Esophagus squamous epithelium (tissue), 5 donors: ENCODE measurements around the gene ARHGAP26. TPM values are rescaled to one million over a fixed set of nuclear protein-coding genes. Genes with fewer than 3 reads are reported as not detected.
A peak's percentile ranks its signal among the peaks of the same experiment; 100 is the strongest.

Experiments
- DNase-seq: peaks from one replicate; lab custom pipeline; 2025; lab: John Stamatoyannopoulos, UW
- H3K27ac ChIP-seq, 4 donors: fragments of 200-600 bp; sonication (generic); one replicate each; pipeline ENCODE4 v1.5.1; 2016 to 2019; ENCODE audit warnings: mild to moderate bottlenecking in 1 of 4
- H3K27me3 ChIP-seq, 4 donors: fragments of 200-600 bp; sonication (generic); 1 replicate in 3 of 4; 2 replicates in 1 of 4; pipeline versions ENCODE4 v1.5.1 to v1.6.0; 2017 to 2021; ENCODE audit warnings: antibody characterized with exemption in 1 of 4
- H3K36me3 ChIP-seq, 3 donors: fragments of 200-600 bp; sonication (generic); one replicate each; pipeline ENCODE4 v1.5.1; 2016 to 2019
- H3K4me1 ChIP-seq, 3 donors: fragments of 200-600 bp; sonication (generic); one replicate each; pipeline ENCODE4 v1.5.1; 2017 to 2019
- H3K4me3 ChIP-seq, 4 donors: fragments of 200-600 bp; sonication (generic); 1 replicate in 3 of 4; 2 replicates in 1 of 4; pipeline ENCODE4 v1.5.1; 2016 to 2019; ENCODE audit warnings: mild to moderate bottlenecking in 2 of 4, moderate library complexity in 1 of 4
- H3K9me3 ChIP-seq, 3 donors: fragments of 200-600 bp; sonication (generic); one replicate each; pipeline ENCODE4 v1.5.1; 2016 to 2019
- CTCF ChIP-seq, 6 experiments: fragments of 450-650 bp in 4 of 6; fragments of 200-600 bp in 2 of 6; sonication (generic) in 2 of 6; IDR thresholded peaks; one replicate each; pipeline ENCODE4 v1.5.1; 2016 to 2019; ENCODE audit warnings: antibody characterized with exemption in 6 of 6, mild to moderate bottlenecking in 4 of 6, moderate library complexity in 4 of 6
- POLR2A ChIP-seq, 4 donors: fragments of 450-650 bp; IDR thresholded peaks; one replicate each; pipeline ENCODE4 v1.6.1; 2017; ENCODE audit warnings: antibody characterized with exemption in 4 of 4, mild to moderate bottlenecking in 4 of 4, moderate library complexity in 3 of 4
- WGBS, 2 donors: methylation state at CpG; one replicate each; pipeline ENCODE4 v1.1.5; 2018; 5-methylcytosine and 5-hydroxymethylcytosine counted together
- intact Hi-C: fragments of 100-400 bp; cut with DNase I; formaldehyde crosslinking; loops from one replicate; pipeline ENCODE4 v1.15.0; 2022
- total RNA-seq, 4 donors: library from RNA; depleted of rRNA; stranded (reverse); fragments of >200 nt; gene quantifications; one replicate each; pipeline ENCODE4 v1.1.0, GENCODE V29; 2016
- donor health status: DM: yes; HTN: yes; CAD: no.

Gene ARHGAP26
- total RNA-seq, 4 donors from 2014 or later = 4.4 to 18.7 (median 15.4) TPM

- intact Hi-C loops = no loop called here
- H3K4me1 ChIP-seq = peaks cover 0 to 12% (median 2%) of the 10 kb centered on the region in 3 donors
- no peaks in the 10 kb centered on the region for H3K9me3 ChIP-seq
- 68 to 82% methylated on average over 2 of the region's 2 CpGs for WGBS, 2 donors
- no peak overlapping the region for H3K4me3 ChIP-seq
- no peak for DNase-seq
- no peak overlapping the region for H3K27ac ChIP-seq
- H3K27me3 ChIP-seq = no peaks in the 10 kb centered on the region
- TF ChIP-seq POLR2A (IDR thresholded peaks at IDR 0.05) = no peak
- TF ChIP-seq CTCF (IDR thresholded peaks at IDR 0.05) = no peak
- no peaks in the 10 kb centered on the region for H3K36me3 ChIP-seq
Measured at GRCh38 chr5:142794537-142794936, 24.4 kb downstream of the ARHGAP26 start.

GRCh38 chr5:142795251-142795650, 25.1 kb downstream of the ARHGAP26 start:
- Histone ChIP-seq H3K9me3 (no peaks in the 10 kb centered on the region), H3K36me3 (no peaks in the 10 kb centered on the region), H3K27ac (peak overlapping the region in 2 of 4 donors; percentile 29 to 36), H3K4me1 (peaks cover 0 to 12% (median 2%) of the 10 kb centered on the region in 3 donors), H3K4me3 (no peak overlapping the region), H3K27me3 (no peaks in the 10 kb centered on the region)
- intact Hi-C loops = no loop called here
- TF ChIP-seq CTCF (IDR thresholded peaks at IDR 0.05) (no peak), POLR2A (IDR thresholded peaks at IDR 0.05) (no peak)
- 73 to 81% methylated on average over 3 of the region's 3 CpGs for WGBS, 2 donors
- no peak for DNase-seq

GRCh38 chr5:142796492-142797109, 26.4 kb downstream of the ARHGAP26 start:
- no peak for TF ChIP-seq POLR2A (IDR thresholded peaks at IDR 0.05)
- no peak for TF ChIP-seq CTCF (IDR thresholded peaks at IDR 0.05)
- H3K4me1 ChIP-seq = peaks cover 0 to 18% (median 2%) of the 10 kb centered on the region in 3 donors
- no peaks in the 10 kb centered on the region for H3K9me3 ChIP-seq
- intact Hi-C loops = no loop called here
- H3K4me3 ChIP-seq = no peak overlapping the region
- H3K27me3 ChIP-seq = no peaks in the 10 kb centered on the region
- H3K27ac ChIP-seq = no peak overlapping the region
- WGBS, 2 donors = 72 to 84% methylated on average over 4 of the region's 4 CpGs
- no peaks in the 10 kb centered on the region for H3K36me3 ChIP-seq
- DNase-seq = no peak

- DNase-seq = no peak
- H3K27ac ChIP-seq = peak overlapping the region in 2 of 4 donors; percentile 43 to 50
- H3K27me3 ChIP-seq = no peaks in the 10 kb centered on the region
- 63 to 79% methylated on average over 3 of the region's 3 CpGs for WGBS, 2 donors
- H3K9me3 ChIP-seq = no peaks in the 10 kb centered on the region
- TF ChIP-seq POLR2A (IDR thresholded peaks at IDR 0.05) = no peak
- TF ChIP-seq CTCF (IDR thresholded peaks at IDR 0.05) = no peak
- no peaks in the 10 kb centered on the region for H3K36me3 ChIP-seq
- peaks cover 0 to 18% (median 2%) of the 10 kb centered on the region in 3 donors for H3K4me1 ChIP-seq
- intact Hi-C loops = no loop called here
- H3K4me3 ChIP-seq = no peak overlapping the region
Measured at GRCh38 chr5:142797420-142797819, 27.2 kb downstream of the ARHGAP26 start.

- Histone ChIP-seq H3K9me3 (no peaks in the 10 kb centered on the region), H3K36me3 (no peaks in the 10 kb centered on the region), H3K4me3 (no peak overlapping the region), H3K4me1 (peaks cover 0 to 18% (median 2%) of the 10 kb centered on the region in 3 donors), H3K27ac (peak overlapping the region in 2 of 4 donors; percentile 43 to 50), H3K27me3 (no peaks in the 10 kb centered on the region)
- intact Hi-C loops = no loop called here
- DNase-seq = no peak
- TF ChIP-seq POLR2A (IDR thresholded peaks at IDR 0.05) (no peak), CTCF (IDR thresholded peaks at IDR 0.05) (no peak)
- WGBS, 2 donors = 77 to 84% methylated on average over 4 of the region's 4 CpGs
Measured at GRCh38 chr5:142798099-142798770, 28.1 kb downstream of the ARHGAP26 start.
